ENCODE results near the gene GOLGA1. TPM values are rescaled to one million over a fixed set of nuclear protein-coding genes. Genes with fewer than 3 reads are reported as not detected.
A peak's percentile ranks its signal among the peaks of the same experiment; 100 is the strongest.

The GOLGA1 gene
- total RNA-seq, 1 donor from 2014 or later = 19.4 TPM

- no peaks in the 10 kb centered on the region for H3K4me1 Mint-ChIP-seq (ENCODE audit: low read depth)
- no peak for TF ChIP-seq CTCF (IDR thresholded peaks at IDR 0.05; ENCODE audit: unreplicated experiment)
- DNase-seq (ENCODE audit: low spot score, unreplicated experiment) = no peak
- no peaks in the 10 kb centered on the region for H3K9me3 Mint-ChIP-seq (ENCODE audit: low read depth)
- H3K4me3 Mint-ChIP-seq (ENCODE audit: low read depth) = no peak overlapping the region
- H3K27ac Mint-ChIP-seq = no peak overlapping the region
- H3K36me3 Mint-ChIP-seq (ENCODE audit: insufficient read depth) = peaks cover 16% of the 10 kb centered on the region
- H3K27me3 Mint-ChIP-seq = no peaks in the 10 kb centered on the region
These were observed 27.5 kb downstream of the GOLGA1 start for GRCh38 chr9:124913378-124913777.

GRCh38 chr9:124911766-124912165 is 29.1 kb downstream of the GOLGA1 start:
- DNase-seq (ENCODE audit: low spot score, unreplicated experiment) = no peak
- H3K9me3 Mint-ChIP-seq (ENCODE audit: low read depth) = no peaks in the 10 kb centered on the region
- no peak overlapping the region for H3K4me3 Mint-ChIP-seq (ENCODE audit: low read depth)
- no peak overlapping the region for H3K27ac Mint-ChIP-seq
- H3K36me3 Mint-ChIP-seq (ENCODE audit: insufficient read depth) = peaks cover 18% of the 10 kb centered on the region
- no peak for TF ChIP-seq CTCF (IDR thresholded peaks at IDR 0.05; ENCODE audit: unreplicated experiment)
- H3K27me3 Mint-ChIP-seq = no peaks in the 10 kb centered on the region
- peaks cover 10% of the 10 kb centered on the region for H3K4me1 Mint-ChIP-seq (ENCODE audit: low read depth)

DNA sequence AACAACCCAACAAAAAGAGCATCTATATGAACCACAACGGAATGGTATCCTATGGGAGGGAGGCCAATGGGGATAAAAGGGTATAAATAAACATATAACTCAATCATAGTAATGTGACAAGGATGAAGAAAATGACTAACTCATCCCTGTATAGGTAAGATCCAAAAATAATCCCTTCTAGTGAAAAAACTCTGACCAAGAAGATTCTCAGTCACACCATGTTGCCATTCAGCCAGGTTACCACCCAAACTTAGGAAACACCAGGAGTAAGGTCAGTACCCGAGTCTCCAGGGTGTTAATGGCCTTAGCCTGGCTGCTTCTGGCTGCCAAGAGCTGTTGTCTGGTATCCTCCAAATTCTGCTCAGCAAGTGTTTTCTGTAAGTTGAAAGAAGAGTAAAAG is 32.8 kb downstream of the GOLGA1 start:
- H3K27ac Mint-ChIP-seq = peak overlapping the region; percentile 32
- H3K36me3 Mint-ChIP-seq (ENCODE audit: insufficient read depth) = peaks cover 22% of the 10 kb centered on the region
- DNase-seq (ENCODE audit: low spot score, unreplicated experiment) = no peak
- no peak overlapping the region for H3K4me3 Mint-ChIP-seq (ENCODE audit: low read depth)
- no peaks in the 10 kb centered on the region for H3K9me3 Mint-ChIP-seq (ENCODE audit: low read depth)
- H3K27me3 Mint-ChIP-seq = no peaks in the 10 kb centered on the region
- no peak for TF ChIP-seq CTCF (IDR thresholded peaks at IDR 0.05; ENCODE audit: unreplicated experiment)
- H3K4me1 Mint-ChIP-seq (ENCODE audit: low read depth) = peaks cover 10% of the 10 kb centered on the region

GRCh38 chr9:124906966-124907365 is 33.9 kb downstream of the GOLGA1 start:
- no peak overlapping the region for H3K4me3 Mint-ChIP-seq (ENCODE audit: low read depth)

GRCh38 chr9:124899845-124900244 is 41.0 kb downstream of the GOLGA1 start:
- Mint-ChIP-seq H3K4me1 (ENCODE audit: low read depth) (no peaks in the 10 kb centered on the region), H3K36me3 (ENCODE audit: insufficient read depth) (peaks cover 20% of the 10 kb centered on the region), H3K4me3 (ENCODE audit: low read depth) (no peak overlapping the region), H3K27me3 (no peaks in the 10 kb centered on the region), H3K27ac (no peak overlapping the region), H3K9me3 (ENCODE audit: low read depth) (no peaks in the 10 kb centered on the region)
- no peak for DNase-seq (ENCODE audit: low spot score, unreplicated experiment)
- TF ChIP-seq CTCF (IDR thresholded peaks at IDR 0.05; ENCODE audit: unreplicated experiment) = no peak

More at GRCh38 chr9:124906966-124907365, 33.9 kb downstream of the GOLGA1 start:
- H3K27ac Mint-ChIP-seq = no peak overlapping the region
- no peaks in the 10 kb centered on the region for H3K27me3 Mint-ChIP-seq
- no peak for DNase-seq (ENCODE audit: low spot score, unreplicated experiment)
- peaks cover 10% of the 10 kb centered on the region for H3K4me1 Mint-ChIP-seq (ENCODE audit: low read depth)
- no peak for TF ChIP-seq CTCF (IDR thresholded peaks at IDR 0.05; ENCODE audit: unreplicated experiment)
- peaks cover 24% of the 10 kb centered on the region for H3K36me3 Mint-ChIP-seq (ENCODE audit: insufficient read depth)
- H3K9me3 Mint-ChIP-seq (ENCODE audit: low read depth) = no peaks in the 10 kb centered on the region
